HL-60/S4 treated with retinoic acid at 250 ng/mL for 4 days and 3 days (cell line): Measurements from ENCODE around the gene SRXN1.
"Not testable (repeated sequence)": the region's sequence is repeated elsewhere in the genome, so short reads cannot be mapped to it uniquely, and the experiment has no call there.

Source experiments
- in situ Hi-C: fragments of 300-500 bp; cut with MboI; formaldehyde crosslinking; loops from 2 replicates; pipeline ENCODE4 v1.7.0; 2022; ENCODE audit warnings: low sequenced_read_pairs

Gene SRXN1

DNA sequence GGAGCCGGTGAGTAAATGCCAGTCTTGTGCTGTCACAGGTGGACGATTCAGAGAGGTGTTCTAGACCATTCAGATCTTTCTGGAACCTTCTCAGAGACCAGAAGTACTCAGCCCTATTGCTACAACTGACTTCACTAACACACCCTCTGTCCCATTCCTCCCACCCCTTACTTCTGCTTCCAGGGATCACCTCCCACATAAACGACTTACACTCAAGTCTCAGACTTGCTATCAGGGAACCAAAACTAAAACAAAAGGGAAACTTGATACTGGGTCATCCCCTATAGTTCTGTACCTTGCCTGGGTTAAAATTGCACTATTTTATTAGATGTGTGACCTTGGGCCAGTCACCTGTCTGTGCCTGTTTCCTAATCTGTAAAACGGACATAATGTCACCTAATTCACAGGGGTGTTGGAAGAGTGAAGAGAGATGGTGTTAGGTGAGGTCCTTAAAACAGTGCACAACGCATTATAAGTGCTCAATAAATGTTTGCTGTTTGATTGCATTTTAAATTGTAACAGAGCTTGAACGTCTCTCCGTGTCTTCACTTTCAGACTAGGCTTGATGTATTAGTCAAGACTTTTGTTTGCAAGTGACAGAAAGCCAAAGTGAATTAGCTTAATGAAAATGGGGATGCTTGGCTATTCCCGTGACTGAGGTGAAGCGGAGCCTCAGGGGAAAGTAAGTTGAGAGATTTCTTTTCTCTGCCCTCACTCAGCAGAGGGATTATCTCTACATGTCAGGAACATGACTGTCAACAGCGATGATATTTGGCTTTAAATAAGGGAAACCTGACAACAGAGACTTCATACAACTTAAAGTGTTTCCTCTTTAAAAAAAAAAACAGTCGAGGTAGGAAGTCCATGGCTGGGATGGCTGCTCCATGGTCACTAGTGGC is 3.0 kb upstream of the SRXN1 start:
- in situ Hi-C loops, result no loop called here

DNA sequence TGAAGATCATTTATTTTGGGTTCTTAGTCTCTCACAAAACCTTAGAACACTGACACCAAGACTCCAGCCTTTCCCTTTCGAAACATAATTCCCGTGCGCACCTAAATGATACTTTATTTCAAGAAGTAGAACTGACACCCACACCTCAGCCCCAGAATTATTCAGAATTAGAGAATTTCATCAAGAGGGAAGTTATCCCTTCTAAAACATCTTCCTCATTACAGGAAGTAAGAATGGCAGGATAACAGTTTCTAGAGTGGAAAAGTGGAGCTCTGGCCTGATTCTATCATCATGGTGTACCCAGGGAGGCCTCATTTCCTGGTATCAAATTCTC is 1.4 kb upstream of the SRXN1 start:
- in situ Hi-C loops, result no loop called here

DNA sequence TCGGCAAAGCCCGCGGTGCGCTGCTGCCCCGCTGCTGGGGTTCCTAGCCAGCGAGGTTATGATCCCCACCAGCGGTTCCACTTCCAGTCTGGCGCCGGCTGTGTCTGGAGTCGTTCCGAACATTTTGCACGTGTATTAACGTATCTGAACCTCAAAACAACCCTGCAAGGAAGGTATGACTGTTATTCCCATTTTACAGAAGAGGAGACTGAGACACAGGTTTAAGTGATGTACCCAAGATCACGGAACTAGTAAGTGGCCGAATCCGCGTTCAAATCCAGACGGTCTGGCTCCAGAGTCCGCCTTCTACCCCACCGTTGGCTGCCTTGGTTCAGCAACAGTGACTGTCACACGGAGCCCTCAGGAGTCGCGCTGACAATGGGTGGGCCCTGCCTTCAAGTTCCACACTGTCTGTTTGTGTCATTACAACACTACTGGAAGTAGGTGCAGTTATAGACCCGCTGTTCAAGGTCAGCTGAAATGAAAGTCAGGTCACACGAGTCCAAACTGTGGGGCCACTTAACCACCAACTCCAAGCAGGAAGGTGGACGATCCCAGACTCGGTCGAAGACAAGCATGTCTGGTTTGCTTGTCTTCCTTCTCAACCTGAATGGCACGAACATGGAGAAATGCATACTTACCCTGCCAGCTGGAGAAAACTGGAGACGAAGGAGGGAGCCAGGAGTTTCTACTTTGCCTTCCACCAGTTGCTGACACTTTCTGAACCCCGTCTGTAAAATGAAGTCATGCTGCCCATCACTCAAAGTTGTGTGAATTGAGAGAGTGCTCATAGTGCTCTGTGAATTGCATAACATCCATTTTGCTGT is 803 bp upstream of the SRXN1 start:
- in situ Hi-C loops, result no loop called here

DNA sequence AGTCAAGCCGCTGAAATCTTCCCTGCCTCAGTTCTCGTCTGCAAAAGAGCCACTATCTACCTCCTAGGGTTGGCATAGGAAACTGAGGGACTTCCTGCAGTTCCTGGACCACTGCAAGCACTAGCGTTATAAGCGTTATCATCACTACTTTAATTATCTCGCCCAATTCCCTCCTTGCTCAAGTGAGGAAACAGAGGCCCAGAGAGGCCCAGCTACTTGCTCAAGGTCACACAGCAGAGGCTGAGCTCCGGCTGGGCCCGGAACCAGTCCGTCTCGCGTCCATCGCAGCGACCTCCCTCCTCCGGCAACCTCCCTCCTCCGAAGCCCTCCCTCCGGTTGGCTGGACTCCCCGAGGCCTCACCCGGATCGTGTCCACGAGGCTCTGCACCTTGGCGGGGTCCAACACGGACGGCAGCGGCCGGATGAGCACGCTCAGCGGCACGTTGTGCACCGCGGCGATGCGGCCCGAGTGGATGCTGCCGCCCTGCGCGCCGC is 338 bp downstream of the SRXN1 start:
- in situ Hi-C loops, result no loop called here

DNA sequence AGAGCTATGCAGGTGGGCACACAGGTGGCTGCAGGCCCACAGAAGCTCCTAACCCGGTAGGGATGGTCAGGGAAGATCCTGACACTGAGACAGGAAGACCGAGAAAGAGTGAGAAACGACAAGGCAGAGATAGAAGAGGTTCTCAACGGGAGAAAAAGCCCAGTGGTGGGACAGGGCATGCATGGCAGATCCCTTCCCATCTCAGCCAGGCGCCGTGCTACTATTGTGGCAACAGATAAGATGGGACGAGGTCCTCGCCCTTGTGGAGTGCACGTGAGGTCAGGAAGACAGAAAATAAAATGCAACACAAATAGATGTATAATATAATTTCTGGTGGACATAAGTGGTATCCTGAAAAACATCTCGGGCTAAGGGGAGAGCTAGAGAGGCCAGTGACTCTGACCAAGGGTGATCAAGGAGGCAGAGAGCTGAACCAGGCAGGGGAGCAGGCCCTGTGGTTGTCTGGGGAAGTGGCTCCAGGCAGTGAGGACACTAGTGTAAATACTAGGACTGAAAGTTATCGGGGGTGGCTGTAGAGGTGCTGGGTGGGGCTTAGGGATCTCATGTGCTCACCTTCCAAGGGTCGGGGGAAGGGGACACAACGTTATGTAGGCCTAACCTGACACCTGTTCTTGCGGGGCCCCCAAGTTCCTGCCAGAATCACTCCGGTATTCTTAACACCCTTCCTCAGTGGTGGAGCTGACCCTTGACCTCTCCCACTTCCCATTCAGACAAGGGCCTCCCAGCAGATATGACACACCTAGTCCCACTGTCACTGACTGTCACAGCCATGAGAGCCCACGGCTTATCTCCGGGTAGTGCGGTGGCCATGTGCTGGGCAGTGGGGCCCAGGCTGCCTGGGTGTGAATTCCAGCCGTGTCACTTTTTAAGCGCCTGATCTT is 1.0 kb downstream of the SRXN1 start:
- in situ Hi-C loops, result no loop called here

DNA sequence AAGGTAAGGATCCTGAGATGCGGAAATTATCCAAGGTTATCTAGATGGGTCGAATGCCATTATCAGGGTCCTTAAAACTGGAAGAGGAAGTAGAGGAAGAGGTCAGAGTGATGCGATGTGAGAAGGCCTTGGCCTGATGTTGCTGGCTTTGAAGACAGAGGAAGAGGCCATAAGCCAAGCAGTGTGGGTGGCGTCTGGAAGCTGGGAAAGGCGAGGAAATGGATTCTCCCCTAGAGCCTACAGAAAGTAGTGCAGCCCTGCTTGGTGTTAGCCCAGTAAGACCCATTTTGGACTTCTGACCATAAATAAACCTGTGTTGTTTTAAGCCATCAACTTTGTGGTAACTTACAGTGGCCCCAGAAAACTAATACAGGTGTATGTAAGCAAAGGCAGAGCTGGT is 2.0 kb downstream of the SRXN1 start:
- in situ Hi-C loops, result no loop called here

DNA sequence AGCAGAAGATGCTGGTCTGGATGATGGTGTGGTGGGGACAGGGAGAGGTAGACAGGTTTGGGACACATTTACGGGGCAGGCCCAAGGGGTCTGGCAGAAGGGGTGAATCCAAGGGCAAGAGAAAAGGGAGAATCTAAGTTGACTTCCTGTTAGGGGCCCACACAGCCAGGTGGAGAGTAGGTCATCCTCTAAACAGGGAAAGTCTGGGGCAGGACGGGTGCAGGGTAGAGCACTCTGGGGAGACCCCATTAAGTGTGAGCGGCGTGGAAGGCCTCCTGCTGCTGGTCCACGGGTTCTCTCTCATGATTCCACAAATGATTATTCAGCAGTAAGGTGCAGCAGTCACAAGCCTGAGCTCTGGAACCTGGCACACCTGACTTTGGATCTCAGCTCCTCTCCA is 2.7 kb downstream of the SRXN1 start:
- in situ Hi-C loops, result no loop called here

DNA sequence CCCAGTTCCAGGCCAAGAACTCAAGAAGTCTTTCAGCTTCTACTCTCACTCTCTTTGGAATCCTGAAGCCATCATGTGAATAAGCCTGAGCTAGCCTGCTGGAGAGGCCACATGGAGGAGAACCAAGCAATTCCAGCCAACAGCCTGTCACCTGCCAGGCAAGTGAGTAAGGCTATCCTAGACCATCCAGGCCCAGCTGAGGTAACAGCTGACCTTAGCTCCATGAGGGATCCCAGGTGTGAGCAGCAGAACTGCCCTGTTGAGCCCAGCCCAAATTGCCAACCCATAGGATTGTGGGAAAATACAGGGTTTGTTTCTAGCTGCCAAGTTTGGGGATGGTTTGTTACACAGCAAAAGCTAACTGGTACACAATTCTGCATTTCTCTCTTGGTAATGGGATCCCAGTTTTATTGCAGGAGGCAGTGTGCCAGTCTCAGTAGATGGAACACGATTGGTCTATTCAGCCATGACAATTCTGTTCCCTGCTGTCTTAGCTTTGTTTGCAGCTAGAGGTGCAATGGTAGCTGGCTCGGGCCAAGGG is 5.5 kb downstream of the SRXN1 start:
- in situ Hi-C loops, result no loop called here

DNA sequence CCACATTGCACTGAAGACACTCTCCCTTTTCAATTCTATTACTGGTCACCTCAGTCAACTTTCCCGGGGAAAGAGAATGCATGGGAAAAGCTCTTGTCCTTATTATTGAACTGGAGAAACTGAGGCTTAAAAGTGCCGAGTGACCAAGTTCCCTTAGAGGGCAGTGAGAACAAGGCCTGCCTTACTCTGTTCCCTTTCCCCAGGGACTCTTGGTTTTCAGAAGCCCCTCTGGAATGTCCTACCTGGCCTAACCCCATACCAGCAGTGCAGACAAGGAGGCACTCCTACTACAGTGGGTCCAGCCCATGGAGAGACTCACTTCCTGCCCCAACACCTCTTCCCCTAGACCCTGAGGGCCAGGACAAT is 6.1 kb downstream of the SRXN1 start:
- in situ Hi-C loops, result no loop called here

DNA sequence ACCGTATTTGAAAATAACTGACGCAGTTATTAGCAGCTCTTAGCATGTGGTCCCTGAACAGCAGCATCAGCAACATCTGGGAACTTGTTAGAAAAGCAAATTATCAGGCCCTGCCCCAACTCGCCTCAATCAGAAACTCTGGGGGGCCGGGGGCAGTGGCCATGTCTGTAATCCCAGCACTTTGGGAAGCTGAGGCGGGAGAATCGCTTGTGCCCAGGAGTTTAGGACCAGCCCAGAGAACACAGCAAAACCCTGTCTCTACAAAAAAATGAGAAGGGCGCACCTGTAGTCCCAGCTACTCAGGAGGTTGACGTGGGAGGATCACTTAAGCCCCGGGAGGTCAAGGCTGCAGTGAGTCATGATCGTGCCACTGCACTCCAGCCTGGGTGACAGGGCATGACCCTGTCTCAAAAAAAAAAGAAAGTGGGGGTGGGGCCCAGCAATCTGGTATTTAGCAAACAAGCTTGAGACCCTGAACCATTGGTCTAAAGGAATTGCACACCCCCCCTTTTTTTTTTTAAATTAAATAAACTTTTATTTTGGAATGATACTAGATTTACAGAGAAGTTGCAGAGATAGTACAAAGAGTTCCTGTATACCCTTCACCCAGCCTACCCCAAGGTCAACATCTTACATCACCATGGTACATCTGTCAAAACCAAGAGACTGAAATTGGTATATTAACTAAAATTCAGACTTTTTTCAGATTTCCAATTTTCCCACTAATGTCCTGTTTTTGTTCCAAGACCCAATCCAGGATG is 6.7 kb downstream of the SRXN1 start:
- in situ Hi-C loops, result no loop called here

DNA sequence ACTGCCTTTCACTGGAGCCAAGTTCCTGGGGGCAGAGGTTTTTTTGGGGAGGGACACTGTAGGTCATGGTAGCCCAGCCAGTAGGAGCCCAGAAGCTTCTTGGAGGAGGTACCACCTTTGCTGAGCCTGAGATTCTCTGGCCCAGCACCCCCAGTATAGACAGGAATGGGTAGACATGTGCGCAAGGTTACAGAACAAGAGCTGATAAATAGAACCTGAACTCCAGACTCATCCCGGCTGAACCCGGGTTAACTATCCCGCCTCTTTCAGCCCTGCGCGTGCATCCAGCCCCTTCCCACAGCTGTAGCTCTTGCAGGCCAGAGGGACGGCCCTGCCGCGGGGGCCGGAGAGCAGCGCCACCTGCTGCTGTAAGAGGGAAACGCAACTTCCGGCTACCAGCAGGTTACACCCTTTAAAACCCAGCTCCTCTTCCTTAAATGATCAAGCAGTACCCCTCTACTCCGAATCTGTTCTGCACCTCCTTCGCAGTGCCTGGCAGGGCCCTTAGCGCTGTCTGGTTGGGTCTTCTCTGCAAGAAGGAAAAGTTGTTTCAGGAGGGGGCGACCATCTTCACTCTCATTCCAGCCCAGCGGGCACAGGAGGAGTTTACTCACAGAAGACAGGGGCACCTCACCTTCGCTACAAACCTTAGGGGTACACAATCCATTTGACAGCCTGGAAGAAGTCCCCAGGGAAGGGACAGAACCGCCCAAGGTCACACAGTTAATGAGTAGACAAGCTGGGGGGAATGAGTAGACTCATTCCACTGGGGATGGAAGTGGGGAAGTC is 7.5 kb downstream of the SRXN1 start:
- in situ Hi-C loops, result no loop called here

DNA sequence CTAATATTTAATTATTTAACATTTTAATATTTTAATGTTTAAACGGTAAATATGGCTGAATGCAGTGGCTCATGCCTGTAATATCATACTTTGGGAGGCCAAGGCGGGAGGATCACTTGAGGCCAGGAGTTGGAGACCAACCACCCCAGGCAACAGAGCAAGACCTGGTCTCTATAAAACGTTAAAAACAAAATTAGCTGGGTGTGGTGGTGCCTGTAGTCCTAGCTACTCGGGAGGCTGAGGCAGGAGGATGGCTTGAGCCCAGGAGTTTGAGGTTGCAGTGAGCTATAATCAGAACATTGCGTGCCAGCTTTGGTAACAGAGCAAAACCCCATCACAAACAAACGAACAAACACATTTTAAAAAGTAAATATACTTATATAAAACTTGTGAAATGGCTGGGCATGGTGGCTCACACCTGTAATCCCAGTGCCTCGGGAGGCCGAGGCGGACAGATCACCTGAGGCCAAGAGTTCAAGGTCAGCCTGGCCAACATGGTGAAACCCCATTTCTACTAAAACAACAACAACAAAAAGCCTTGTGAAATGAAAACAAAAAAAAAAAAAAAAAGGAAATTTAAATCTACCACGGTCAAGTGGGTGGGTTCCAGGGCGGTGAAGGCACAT is 8.2 kb downstream of the SRXN1 start:
- in situ Hi-C loops, result no loop called here

DNA sequence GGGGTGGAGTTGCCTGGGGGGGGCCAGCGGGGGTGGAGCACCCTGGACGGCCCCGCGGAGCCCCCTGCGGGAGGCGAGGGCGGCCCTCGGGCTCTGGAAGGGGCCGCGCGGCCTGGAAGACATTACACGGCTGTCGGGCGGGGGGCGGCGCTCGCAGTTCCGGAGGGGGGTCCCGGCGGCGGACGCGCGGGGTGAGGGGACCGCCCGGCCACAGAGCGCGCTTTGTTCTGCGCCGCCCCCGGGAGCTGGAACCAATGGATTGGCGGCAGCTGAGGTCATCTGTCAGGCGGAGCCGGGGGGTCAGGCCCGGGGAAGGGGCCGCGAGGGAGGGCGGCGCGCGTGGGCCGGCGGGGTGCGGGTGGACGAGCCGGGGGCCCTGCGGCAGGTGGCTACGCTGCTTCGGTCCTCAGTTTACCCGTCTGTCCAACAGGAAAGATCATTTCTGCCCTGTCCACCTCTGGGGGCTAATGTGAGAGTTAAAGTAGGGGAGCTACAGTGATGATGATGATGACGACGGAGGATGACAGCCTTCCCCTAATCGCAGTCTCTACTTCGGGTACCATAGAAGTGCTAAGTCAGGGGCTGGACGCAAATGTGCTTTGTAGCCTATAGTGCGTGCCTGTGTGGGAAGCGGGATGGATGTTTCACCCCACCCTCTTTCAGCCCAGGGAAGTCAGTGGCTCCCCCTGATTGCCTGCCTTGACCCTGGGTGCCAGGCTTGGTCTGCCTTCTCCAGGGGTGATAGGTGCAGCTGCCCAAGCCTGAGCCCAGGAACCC is 10.4 kb downstream of the SRXN1 start:
- in situ Hi-C loops, result no loop called here

DNA sequence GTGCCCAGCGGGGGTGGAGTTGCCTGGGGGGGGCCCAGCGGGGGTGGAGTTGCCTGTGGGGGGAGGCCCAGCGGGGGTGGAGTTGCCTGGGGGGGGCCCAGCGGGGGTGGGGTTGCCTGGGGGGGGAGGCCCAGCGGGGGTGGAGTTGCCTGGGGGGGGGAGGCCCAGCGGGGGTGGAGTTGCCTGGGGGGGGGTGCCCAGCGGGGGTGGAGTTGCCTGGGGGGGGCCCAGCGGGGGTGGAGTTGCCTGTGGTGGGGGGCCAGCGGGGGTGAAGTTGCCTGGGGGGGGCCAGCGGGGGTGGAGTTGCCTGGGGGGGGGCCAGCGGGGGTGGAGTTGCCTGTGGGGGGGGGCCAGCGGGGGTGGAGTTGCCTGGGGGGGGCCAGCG is 11.0 kb downstream of the SRXN1 start:
- in situ Hi-C loops, result not testable (repeated sequence)

DNA sequence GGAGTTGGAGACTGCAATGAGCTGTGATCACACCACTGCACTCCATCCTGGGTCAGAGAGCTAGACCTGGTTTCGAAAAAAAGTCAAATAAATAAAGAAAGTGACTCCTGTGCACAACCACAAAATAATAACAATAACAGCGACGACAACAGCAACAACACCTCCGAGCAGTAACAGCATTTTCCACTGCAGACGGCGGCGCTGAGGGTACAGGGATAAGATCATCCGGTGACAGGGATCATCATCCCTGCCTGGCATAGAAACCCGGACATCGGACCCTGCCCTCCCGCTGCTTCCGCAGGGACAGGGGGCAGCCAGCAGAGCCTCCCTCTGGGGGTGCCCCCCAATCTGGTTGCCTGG is 11.5 kb downstream of the SRXN1 start:
- in situ Hi-C loops, result no loop called here

DNA sequence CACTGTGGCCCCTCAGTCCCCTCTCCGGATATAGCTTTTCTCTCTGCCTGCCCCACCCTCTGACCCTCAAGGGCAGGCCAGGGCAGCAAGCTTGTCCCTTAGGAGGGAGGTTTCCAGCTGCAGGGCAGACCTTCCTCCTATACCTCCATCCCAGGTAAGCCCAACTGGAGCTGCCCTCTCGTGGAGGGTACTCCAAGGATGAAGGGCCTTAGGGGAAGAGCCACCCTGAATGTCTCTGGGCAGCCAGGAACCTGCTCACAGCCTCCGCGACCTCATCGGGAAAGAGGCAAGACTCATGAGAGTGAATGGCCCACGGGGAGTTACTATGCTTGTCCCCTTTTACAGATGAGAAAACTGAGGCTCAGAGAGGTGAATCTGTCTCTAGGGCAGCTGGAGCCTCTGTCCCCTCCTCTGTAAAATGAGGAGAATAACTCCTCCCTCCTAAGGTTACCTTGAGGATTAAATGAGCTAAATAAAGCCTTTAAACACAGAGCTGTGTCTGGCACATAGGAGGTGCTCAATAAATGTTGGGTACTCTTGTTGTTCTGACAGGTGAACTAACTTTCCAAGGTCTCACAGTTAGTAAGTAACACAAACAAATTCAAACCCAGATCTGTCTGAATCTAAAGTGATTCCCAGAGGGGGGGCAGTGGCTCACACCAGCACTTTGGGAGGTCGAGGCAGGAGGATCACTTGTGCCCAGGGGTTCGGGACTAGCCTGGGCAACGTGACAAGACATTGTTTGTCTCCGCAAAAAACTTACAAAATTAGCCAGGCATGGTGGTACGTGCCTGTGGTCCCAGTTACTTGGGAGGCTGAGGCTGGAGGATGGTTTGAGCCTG is 12.1 kb downstream of the SRXN1 start:
- in situ Hi-C loops, result no loop called here

DNA sequence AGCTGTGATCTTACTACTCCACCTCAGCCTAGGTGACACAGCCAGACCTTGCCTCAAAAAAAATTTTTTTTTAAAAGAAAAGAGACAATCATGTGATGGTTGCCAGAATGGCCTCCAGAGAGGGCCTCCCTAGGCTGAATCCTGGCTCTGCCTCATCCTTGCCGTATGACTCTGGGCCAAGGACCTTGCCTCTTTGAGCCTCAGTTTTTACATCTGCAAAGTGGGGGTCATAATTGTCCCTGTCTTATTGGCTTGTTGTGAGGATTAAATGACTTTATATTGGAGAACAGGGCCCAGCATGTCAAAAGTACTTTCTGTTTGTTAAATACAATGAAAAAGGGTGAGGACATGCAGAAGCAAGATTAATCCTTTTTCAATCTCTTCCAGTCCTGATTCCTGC is 14.4 kb downstream of the SRXN1 start:
- in situ Hi-C loops, result no loop called here
